Chondrocyte (in vitro differentiated cells): ENCODE measurements around the gene PHIP. TPM values are rescaled to one million over a fixed set of nuclear protein-coding genes. Genes with fewer than 3 reads are reported as not detected.
"Not testable (repeated sequence)": the region's sequence is repeated elsewhere in the genome, so short reads cannot be mapped to it uniquely, and the experiment has no call there.

Experiments
- DNase-seq: peaks from one replicate; pipeline ENCODE4 v3.0.0; 2021; ENCODE audit warnings: mixed read lengths, low spot score
- H3K27ac Mint-ChIP-seq: one replicate; pipeline ENCODE4 v1.8.0; 2021; ENCODE audit warnings: mild to moderate bottlenecking, moderate library complexity, mixed read lengths; ENCODE audit not compliant: unreplicated experiment
- H3K27me3 Mint-ChIP-seq: 2 replicates; pipeline ENCODE4 v1.8.0; 2021; ENCODE audit warnings: low read depth, mixed read lengths
- H3K36me3 Mint-ChIP-seq: 2 replicates; pipeline ENCODE4 v1.8.0; 2021; ENCODE audit warnings: low read depth, mixed read lengths
- H3K4me1 Mint-ChIP-seq: 2 replicates; pipeline ENCODE4 v1.8.0; 2021; ENCODE audit warnings: low read depth, mild to moderate bottlenecking, mixed read lengths
- H3K4me3 Mint-ChIP-seq: one replicate; pipeline ENCODE4 v1.8.0; 2021; ENCODE audit warnings: mild to moderate bottlenecking, moderate library complexity, mixed read lengths; ENCODE audit not compliant: unreplicated experiment
- H3K9me3 Mint-ChIP-seq: 2 replicates; pipeline ENCODE4 v1.8.0; 2021; ENCODE audit warnings: low read depth, mixed read lengths
- CTCF ChIP-seq: fragments of 200-600 bp; sonication (generic); IDR thresholded peaks from 2 replicates; pipeline ENCODE4 v1.5.0; 2021; ENCODE audit warnings: antibody characterized with exemption, mild to moderate bottlenecking, moderate library complexity
- total RNA-seq: library from RNA; stranded (reverse); gene quantifications from 3 replicates; pipeline ENCODE4 v1.2.1, GENCODE V29; 2021

Gene PHIP
- total RNA-seq, 1 donor from 2014 or later, result 11.9 TPM

- TF ChIP-seq CTCF, result no peak
- Mint-ChIP-seq H3K36me3 (peaks cover 4% of the 10 kb centered on the region), H3K4me3 (no peak overlapping the region), H3K9me3 (peaks cover 6% of the 10 kb centered on the region), H3K4me1 (no peaks in the 10 kb centered on the region), H3K27me3 (no peaks in the 10 kb centered on the region), H3K27ac (no peak overlapping the region)
- DNase-seq, result no peak
Observed at GRCh38 chr6:78896227-78896626, 181.8 kb downstream of the PHIP start.

DNA sequence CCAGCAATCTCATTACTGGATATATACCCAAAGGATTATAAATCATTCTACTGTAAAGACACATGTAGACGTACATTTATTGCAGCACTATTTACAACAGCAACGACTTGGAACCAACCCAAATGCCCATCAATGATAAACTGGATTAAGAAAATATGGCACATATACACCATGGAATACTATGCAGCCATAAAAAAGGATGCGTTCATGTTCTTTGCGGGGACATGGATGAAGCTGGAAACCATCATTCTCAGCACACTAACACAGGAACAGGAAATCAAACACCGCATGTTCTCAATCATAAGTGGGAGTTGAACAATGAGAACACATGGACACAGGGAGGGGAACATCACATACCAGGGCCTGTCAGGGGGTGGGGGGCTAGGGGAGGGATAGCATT lies 188.2 kb downstream of the PHIP start:
- not testable (repeated sequence) for H3K27ac Mint-ChIP-seq, DNase-seq, H3K9me3 Mint-ChIP-seq, H3K4me1 Mint-ChIP-seq, H3K36me3 Mint-ChIP-seq, H3K27me3 Mint-ChIP-seq, H3K4me3 Mint-ChIP-seq

Other genes starting within 250 kb of the PHIP start
- gene IRAK1BP1, start 210.7 kb downstream of the PHIP start, total RNA-seq, result 1.3 to 3.6 TPM (median 1.8 TPM) in 3 replicates
- 30.8 to 55.5 TPM (median 36.2 TPM) in 3 replicates for gene HMGN3, start 156.4 kb upstream of the PHIP start, total RNA-seq